Measurements from ENCODE around the gene C1S. TPM values are rescaled to one million over a fixed set of nuclear protein-coding genes. Genes with fewer than 3 reads are reported as not detected.
"Not testable (repeated sequence)": the region's sequence is repeated elsewhere in the genome, so short reads cannot be mapped to it uniquely, and the experiment has no call there.

The C1S gene
- total RNA-seq = 10 to 100 TPM; 13.4 to 14.3 TPM
- 4.9 TPM for polyA plus RNA-seq (2013, experiment 1 of 2)
- polyA plus RNA-seq (2013, experiment 2 of 2) = 4.2 TPM
- long read RNA-seq, experiment 1, partial matches to known transcripts = 1 of 2 reads
- long read RNA-seq, experiment 1, other reads (novel, unspliced or antisense) = 1 of 2 reads
- long read RNA-seq, experiment 2, transcript C1S-202 (12 exons, 2,635 nt) = major isoform, 6 of 14 reads
- long read RNA-seq, experiment 2, transcript C1S-201 (12 exons, 2,972 nt) = major isoform, 6 of 14 reads
- long read RNA-seq, experiment 2, partial matches to known transcripts = 0 of 14 reads
- long read RNA-seq, experiment 2, other reads (novel, unspliced or antisense) = 2 of 14 reads
- long read RNA-seq, experiment 3, transcript C1S-202 (12 exons, 2,635 nt) = minor isoform, 17 of 78 reads
- long read RNA-seq, experiment 3, transcript C1S-201 (12 exons, 2,972 nt) = major isoform, 47 of 78 reads
- long read RNA-seq, experiment 3, partial matches to known transcripts = 1 of 78 reads
- long read RNA-seq, experiment 3, other reads (novel, unspliced or antisense) = 13 of 78 reads
- long read RNA-seq, experiment 4, partial matches to known transcripts = 7 of 15 reads
- long read RNA-seq, experiment 4, other reads (novel, unspliced or antisense) = 2 of 15 reads

- Mint-ChIP-seq H3K27me3 (ENCODE audit: insufficient read depth) (peaks cover 5% of the 10 kb centered on the region), H3K4me1 (peaks cover 14% of the 10 kb centered on the region), H3K27ac (peak within 1 kb of the TSS; percentile 85), H3K9me3 (no peaks in the 10 kb centered on the region), H3K36me3 (ENCODE audit: low read depth) (no peaks in the 10 kb centered on the region), H3K4me3 (peak within 1 kb of the TSS; percentile 29)
- 49 to 52% methylated on average over 10 of the region's 10 CpGs for whole genome bisulfite sequencing, 2 experiments (ENCODE audit: insufficient coverage in 1 of 2, insufficient read length in 1 of 2)
- Histone ChIP-seq H3K4me1 (ENCODE audit: control insufficient read depth, insufficient read depth, low read length) (no peaks in the 10 kb centered on the region), H3K27me3 (ENCODE audit: control insufficient read depth, insufficient read depth, low read length, poor library complexity, severe bottlenecking) (no peaks in the 10 kb centered on the region), H3K27ac (ENCODE audit: low read depth, low read length) (no peak within 1 kb of the TSS), H3K9me3 (ENCODE audit: control insufficient read depth, low read length) (no peaks in the 10 kb centered on the region), H3K4me3 (ENCODE audit: low read length) (no peak within 1 kb of the TSS), H3K36me3 (ENCODE audit: control insufficient read depth, insufficient read depth, low read length) (no peaks in the 10 kb centered on the region), H3K9ac (ENCODE audit: extremely low read depth, low read length, poor library complexity, severe bottlenecking) (no peak within 1 kb of the TSS)
- DNase-seq = peak; percentile 89
- TF ChIP-seq, protein P1, sequence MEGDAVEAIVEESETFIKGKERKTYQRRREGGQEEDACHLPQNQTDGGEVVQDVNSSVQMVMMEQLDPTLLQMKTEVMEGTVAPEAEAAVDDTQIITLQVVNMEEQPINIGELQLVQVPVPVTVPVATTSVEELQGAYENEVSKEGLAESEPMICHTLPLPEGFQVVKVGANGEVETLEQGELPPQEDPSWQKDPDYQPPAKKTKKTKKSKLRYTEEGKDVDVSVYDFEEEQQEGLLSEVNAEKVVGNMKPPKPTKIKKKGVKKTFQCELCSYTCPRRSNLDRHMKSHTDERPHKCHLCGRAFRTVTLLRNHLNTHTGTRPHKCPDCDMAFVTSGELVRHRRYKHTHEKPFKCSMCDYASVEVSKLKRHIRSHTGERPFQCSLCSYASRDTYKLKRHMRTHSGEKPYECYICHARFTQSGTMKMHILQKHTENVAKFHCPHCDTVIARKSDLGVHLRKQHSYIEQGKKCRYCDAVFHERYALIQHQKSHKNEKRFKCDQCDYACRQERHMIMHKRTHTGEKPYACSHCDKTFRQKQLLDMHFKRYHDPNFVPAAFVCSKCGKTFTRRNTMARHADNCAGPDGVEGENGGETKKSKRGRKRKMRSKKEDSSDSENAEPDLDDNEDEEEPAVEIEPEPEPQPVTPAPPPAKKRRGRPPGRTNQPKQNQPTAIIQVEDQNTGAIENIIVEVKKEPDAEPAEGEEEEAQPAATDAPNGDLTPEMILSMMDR (conservative IDR thresholded peaks at IDR 0.05) = peak; percentile 92
Measured at GRCh38 chr12:7060353-7060954, at the start of gene C1S. Gene C1S, plus strand, starts transcription at chr12:7060718. Its CDS starts 1,195 bp downstream, at chr12:7061913.

GRCh38 chr12:7011398-7011797 lies 49.1 kb upstream of the C1S start:
- H3K27ac Mint-ChIP-seq; H3K9me3 ChIP-seq (ENCODE audit: control insufficient read depth, low read length); H3K9me3 Mint-ChIP-seq; H3K9ac ChIP-seq (ENCODE audit: extremely low read depth, low read length, poor library complexity, severe bottlenecking); H3K4me1 Mint-ChIP-seq; H3K4me3 Mint-ChIP-seq; H3K27me3 ChIP-seq (ENCODE audit: control insufficient read depth, insufficient read depth, low read length, poor library complexity, severe bottlenecking); H3K4me3 ChIP-seq (ENCODE audit: low read length); H3K27ac ChIP-seq (ENCODE audit: low read depth, low read length); DNase-seq; H3K27me3 Mint-ChIP-seq (ENCODE audit: insufficient read depth); H3K4me1 ChIP-seq (ENCODE audit: control insufficient read depth, insufficient read depth, low read length): not testable (repeated sequence)
- H3K36me3 Mint-ChIP-seq (ENCODE audit: low read depth) = peaks cover 17% of the 10 kb centered on the region
- WGBS, 2 experiments (ENCODE audit: insufficient coverage in 1 of 2, insufficient read length in 1 of 2) = 91 to 92% methylated on average over 2 to 4 of the region's 4 CpGs
- H3K36me3 ChIP-seq (ENCODE audit: control insufficient read depth, insufficient read depth, low read length) = peaks cover 27% of the 10 kb centered on the region

- H3K4me3 ChIP-seq (ENCODE audit: low read length) = no peak overlapping the region
- no peaks in the 10 kb centered on the region for H3K27me3 Mint-ChIP-seq (ENCODE audit: insufficient read depth)
- H3K27ac Mint-ChIP-seq = no peak overlapping the region
- H3K9me3 ChIP-seq (ENCODE audit: control insufficient read depth, low read length) = no peaks in the 10 kb centered on the region
- H3K4me3 Mint-ChIP-seq = no peak overlapping the region
- peaks cover 13% of the 10 kb centered on the region for H3K4me1 Mint-ChIP-seq
- H3K9ac ChIP-seq (ENCODE audit: extremely low read depth, low read length, poor library complexity, severe bottlenecking) = no peak overlapping the region
- TF ChIP-seq, protein P1 (conservative IDR thresholded peaks at IDR 0.05) = no peak
- peaks cover 15% of the 10 kb centered on the region for H3K36me3 Mint-ChIP-seq (ENCODE audit: low read depth)
- H3K27ac ChIP-seq (ENCODE audit: low read depth, low read length) = no peak overlapping the region
- H3K4me1 ChIP-seq (ENCODE audit: control insufficient read depth, insufficient read depth, low read length) = peaks cover 10% of the 10 kb centered on the region
- no peak for DNase-seq
- peaks cover 27% of the 10 kb centered on the region for H3K36me3 ChIP-seq (ENCODE audit: control insufficient read depth, insufficient read depth, low read length)
- H3K27me3 ChIP-seq (ENCODE audit: control insufficient read depth, insufficient read depth, low read length, poor library complexity, severe bottlenecking) = no peaks in the 10 kb centered on the region
- 81 to 90% methylated on average over 3 to 4 of the region's 4 CpGs for WGBS, 2 experiments (ENCODE audit: insufficient coverage in 1 of 2, insufficient read length in 1 of 2)
- no peaks in the 10 kb centered on the region for H3K9me3 Mint-ChIP-seq
Measured at GRCh38 chr12:7012024-7012607, 48.4 kb upstream of the C1S start.

Measured in endodermal cell (in vitro differentiated cells).